HG03439 (cell line): ENCODE measurements around the gene SLCO4A1.

ENCODE experiments used
- ATAC-seq: cut with Tn5 transposase; IDR thresholded peaks from one replicate; pipeline ENCODE4 v1.9.1; 2021; ENCODE audit warnings: mild to moderate bottlenecking, moderate library complexity; ENCODE audit not compliant: unreplicated experiment

The SLCO4A1 gene

GRCh38 chr20:62663145-62664018 lies 21.1 kb downstream of the SLCO4A1 start:
- no peak for ATAC-seq

GRCh38 chr20:62664019-62664971 lies 22.0 kb downstream of the SLCO4A1 start:
- no peak for ATAC-seq

- no peak for ATAC-seq
Observed at GRCh38 chr20:62665153-62665754, 23.0 kb downstream of the SLCO4A1 start.

- ATAC-seq = no peak
Observed at GRCh38 chr20:62665826-62666735, 23.8 kb downstream of the SLCO4A1 start.

GRCh38 chr20:62666736-62667529 lies 24.6 kb downstream of the SLCO4A1 start:
- no peak for ATAC-seq

GRCh38 chr20:62667530-62668440 lies 25.5 kb downstream of the SLCO4A1 start:
- no peak for ATAC-seq

- ATAC-seq = no peak
Observed at GRCh38 chr20:62668441-62669027, 26.2 kb downstream of the SLCO4A1 start.

- ATAC-seq = no peak
Observed at GRCh38 chr20:62669249-62669648, 26.9 kb downstream of the SLCO4A1 start.

- ATAC-seq = no peak
Observed at GRCh38 chr20:62670156-62670555, 27.9 kb downstream of the SLCO4A1 start.

GRCh38 chr20:62670998-62671397 lies 28.7 kb downstream of the SLCO4A1 start:
- no peak for ATAC-seq

GRCh38 chr20:62671765-62672164 lies 29.5 kb downstream of the SLCO4A1 start:
- ATAC-seq = no peak

- no peak for ATAC-seq
Observed at GRCh38 chr20:62674370-62674769, 32.1 kb downstream of the SLCO4A1 start.

GRCh38 chr20:62675156-62675876 lies 33.0 kb downstream of the SLCO4A1 start:
- ATAC-seq = no peak

GRCh38 chr20:62675877-62676260 lies 33.6 kb downstream of the SLCO4A1 start:
- ATAC-seq = no peak

- ATAC-seq = no peak
Observed at GRCh38 chr20:62676976-62677375, 34.7 kb downstream of the SLCO4A1 start.

- ATAC-seq = no peak
Observed at GRCh38 chr20:62677678-62678077, 35.4 kb downstream of the SLCO4A1 start.

- ATAC-seq = no peak
Observed at GRCh38 chr20:62678553-62678952, 36.2 kb downstream of the SLCO4A1 start.
